CD4-positive, alpha-beta T cell treated with Interleukin-21 for 1 hour (primary cell): ENCODE results near the gene HPSE2.

ENCODE experiments used
- DNase-seq: peaks from one replicate; pipeline ENCODE4 v3.0.0-alpha.2; 2020

Gene HPSE2

DNA sequence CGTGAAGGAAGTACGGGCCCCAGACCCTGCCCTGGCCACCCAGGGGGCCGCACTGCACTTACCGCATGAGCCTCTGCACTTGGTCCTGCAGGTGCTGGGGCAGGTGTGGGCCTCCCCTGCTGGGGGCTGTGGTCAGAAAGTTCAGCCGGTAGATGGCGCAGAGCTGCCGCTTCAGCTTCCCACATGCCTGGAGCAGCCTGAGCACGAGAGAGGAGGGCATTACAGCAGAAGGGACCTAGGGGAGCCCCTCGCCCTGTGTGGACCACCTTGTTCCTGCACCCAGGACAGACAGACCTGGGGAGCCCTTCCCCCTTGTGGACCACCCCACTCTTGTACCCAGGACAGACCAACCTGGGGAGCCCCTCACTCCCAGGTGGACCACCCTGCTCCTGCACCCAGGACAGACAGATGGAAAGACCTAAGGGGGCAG lies 811.9 kb downstream of the HPSE2 start:
- no peak for DNase-seq

DNA sequence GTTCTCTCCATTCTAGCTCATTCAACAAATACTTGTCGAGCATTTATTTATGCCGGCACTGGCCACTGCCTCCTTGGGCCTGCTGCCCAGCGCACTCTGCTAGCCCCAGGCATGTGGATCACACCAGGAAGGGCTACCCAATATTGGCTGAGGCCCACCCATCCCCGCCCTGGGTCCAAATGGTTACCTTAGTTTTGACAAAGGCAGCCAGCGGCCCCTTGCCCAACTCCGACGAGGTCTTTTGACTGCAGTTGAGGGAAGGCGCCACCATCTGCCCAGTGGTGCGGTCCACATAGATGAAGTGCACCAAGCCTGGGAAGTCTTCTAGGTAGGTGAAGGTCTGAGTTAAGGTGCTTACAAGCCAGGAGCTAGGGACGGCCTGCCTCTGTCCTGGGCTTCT lies 813.5 kb downstream of the HPSE2 start:
- DNase-seq = no peak

DNA sequence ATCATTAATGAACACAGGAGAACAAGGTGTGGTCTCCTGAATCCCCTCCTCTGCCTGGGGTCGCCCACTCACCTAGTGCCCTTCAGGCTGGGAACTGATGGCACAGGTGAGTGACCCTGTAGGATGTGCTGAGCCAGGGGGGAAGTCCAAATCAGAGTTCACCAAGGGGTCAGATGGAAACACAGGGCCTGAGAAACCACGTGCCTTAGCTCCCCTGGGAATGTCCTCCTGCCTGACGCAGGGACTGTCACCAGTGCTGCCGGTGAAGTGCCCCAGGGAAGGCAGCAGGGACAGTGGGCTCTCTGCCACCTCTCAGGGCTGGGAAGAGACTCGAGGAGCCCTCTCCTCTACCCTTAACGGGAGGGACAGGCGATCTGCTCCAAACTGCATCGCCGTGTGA lies 814.9 kb downstream of the HPSE2 start:
- no peak for DNase-seq

DNA sequence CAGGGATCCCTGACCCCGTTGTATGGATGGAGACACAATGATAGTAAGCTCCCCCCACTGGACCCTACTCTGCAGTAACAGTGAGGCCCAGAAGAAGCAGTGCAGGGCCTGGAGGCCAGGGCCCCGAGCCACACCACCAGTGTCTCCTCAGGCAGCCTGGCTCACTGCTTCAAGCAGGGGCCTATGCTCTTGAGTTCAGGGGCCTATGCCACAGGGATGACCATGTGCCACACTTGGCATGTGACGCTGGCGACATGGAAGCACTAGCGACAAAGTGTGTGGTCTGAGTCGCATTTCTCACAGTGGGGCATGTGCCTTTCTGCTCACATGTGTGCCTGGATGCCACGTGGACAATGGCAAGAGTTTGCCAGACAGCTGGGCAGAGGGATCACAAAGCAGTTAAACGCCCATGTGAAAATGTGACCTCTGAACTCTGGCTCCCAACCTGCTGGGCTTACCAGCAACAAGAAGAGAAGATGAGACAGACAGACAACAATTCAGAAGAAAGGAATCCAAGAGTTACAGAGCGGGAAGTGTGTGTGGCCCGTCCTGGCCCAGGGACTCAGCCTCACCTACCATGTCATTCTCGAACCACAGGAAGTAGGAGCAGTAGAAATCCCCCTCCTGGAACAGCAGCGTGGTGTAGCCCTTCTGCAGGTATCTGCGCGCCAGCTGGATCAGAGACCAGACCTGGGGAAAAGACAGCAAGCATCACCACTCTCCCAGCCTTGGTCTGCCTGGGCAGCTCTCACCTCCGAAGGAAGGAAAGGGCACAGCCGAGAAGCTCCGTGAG lies 816.0 kb downstream of the HPSE2 start:
- no peak for DNase-seq

DNA sequence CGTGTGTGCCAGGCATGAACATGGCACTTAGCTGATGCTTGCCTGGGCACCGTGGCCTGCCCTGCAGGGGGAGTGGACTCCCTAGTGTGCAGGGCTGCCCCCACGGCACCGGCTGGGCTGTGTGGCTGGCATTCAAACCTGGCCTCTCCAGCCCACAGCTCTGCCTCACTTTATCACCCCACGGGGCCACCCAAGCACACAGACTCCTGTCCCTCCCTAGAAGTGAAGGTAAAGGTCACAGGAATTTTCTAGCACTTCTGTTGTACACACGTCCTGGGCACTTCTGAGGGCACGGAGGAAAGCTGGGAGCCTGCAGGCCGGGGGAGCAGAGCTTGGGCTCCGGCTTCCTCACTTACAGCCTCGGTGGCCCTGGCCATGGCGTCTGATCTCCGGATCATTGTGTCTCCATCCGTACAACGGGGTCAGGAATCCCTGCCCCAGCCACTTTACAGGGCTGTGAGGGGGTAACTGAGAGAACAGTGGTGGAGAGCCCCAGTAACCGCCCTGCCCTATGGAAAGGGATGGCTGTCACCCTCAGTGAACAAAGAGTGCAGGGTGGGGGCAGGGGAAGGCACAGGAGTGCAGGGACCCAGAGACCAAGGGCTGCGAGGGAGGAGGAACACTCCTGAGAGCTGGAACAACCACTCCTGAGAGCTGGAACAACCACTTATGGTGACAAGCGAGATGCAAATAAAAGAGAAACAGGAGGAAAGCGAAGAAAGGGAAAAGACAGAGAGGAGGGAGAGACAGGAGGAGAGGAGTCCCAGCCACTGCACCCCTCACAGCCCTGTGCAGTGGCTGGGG lies 816.8 kb downstream of the HPSE2 start:
- DNase-seq = no peak

DNA sequence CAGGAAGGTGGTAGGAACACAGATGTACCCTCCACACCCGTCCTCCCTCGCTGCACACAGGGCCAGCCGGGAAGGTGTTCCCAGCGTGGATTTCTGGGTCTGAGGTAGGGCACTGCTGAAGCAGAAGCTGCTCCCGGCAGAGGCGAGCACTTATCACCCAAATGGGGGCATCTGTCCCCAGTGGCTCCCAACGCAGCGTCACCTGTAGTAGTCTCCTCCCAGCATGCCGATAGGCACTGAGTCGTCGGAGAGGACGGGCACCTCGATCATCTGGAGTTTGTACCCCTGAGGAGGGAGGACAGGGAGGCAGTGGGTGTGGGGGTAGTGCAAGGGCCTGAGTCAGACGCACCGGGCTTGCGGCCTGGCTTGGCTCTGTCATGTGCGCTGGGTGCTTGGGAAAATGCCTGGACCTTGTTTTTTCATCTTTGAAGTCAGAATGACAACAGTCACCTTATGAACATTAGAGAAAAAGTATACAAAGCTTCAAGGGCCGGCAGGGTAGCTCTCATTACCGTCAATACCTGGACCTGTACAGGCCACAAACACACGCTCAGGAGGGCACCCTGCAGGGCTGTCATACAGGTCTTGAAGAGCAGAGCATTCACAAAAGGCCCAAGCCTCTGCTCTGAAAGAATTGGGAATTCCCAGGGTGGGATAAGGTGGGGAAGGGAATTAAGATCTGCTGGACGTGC lies 817.5 kb downstream of the HPSE2 start:
- no peak for DNase-seq

DNA sequence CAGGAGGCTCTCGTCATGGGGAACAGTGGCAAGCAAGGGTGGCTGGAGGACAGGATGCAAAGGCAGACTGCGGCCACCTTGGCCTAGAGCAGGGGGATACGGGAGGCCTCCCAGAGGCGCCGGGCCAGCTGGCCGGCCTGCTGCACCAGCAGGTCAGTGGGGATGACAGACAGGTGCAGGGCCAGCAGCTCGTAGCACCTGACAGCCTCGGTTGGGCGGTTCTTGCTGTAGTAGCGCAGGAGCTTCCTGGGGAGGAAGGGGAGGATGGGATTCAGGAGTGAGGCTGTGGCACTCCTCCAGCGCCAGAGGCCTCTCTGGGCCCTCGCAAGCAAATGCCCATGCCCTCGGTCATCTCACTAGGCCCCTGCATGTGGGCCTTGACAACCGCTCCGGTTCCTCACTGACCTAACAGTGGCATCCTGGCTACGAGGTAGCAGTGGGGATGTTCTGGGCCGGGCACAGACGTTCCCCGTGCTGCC lies 818.1 kb downstream of the HPSE2 start:
- DNase-seq = no peak

DNA sequence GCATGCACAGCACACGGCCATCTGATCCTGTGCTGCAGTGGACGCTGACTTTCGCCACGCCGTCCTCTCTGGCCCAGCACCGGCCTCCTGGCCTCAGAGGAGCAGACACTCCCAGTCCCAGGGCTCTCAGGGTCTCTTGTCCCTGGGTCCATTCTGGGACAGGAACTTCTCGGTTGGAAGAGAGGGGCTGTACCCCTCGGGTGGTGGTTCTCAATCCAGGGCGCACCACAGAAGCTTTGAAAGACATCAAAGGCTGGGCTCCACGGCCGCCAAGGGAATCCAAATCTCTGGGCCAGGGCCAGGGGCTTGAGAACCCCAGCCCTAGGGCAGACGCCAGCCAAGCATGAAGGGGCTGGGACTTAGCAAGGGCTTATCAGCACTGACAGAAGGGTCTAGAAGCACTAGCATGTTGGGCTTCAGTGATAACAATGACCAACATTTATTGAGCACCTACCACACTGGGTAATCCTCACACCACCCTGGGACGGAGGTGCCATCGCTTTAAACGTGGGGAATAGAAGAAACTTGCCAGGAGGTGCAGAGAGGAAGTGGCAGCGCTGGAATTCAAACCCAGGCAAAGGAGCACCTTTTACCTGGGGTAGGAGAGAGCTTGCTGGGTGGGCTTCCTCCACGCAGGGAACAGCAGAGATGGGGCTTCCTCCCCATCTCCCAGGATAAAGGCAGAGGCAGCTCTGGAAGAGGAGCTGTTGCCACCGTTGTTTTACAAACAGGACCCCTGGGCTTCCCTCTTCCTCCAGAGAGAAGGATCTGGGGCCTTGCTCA lies 818.9 kb downstream of the HPSE2 start:
- DNase-seq = no peak

DNA sequence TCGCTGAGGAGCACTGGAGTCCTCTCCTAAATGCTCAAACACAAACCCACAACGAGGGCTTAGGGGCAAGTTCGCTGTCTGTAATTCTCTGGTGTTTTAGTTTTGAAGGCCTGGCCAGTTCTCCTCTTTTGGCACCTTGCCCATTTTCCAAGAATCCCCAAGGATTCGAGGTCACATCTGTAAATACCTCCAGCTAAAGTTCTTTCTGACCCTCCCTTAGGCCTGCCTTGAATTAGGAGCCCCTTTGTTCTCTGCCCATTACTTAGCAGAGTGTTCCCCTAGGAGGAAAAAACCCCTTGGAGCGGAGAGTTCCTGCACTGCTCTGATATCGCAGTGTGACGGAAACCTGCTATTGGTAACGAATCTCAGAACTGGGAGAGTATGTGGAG lies 819.9 kb downstream of the HPSE2 start:
- DNase-seq = no peak

DNA sequence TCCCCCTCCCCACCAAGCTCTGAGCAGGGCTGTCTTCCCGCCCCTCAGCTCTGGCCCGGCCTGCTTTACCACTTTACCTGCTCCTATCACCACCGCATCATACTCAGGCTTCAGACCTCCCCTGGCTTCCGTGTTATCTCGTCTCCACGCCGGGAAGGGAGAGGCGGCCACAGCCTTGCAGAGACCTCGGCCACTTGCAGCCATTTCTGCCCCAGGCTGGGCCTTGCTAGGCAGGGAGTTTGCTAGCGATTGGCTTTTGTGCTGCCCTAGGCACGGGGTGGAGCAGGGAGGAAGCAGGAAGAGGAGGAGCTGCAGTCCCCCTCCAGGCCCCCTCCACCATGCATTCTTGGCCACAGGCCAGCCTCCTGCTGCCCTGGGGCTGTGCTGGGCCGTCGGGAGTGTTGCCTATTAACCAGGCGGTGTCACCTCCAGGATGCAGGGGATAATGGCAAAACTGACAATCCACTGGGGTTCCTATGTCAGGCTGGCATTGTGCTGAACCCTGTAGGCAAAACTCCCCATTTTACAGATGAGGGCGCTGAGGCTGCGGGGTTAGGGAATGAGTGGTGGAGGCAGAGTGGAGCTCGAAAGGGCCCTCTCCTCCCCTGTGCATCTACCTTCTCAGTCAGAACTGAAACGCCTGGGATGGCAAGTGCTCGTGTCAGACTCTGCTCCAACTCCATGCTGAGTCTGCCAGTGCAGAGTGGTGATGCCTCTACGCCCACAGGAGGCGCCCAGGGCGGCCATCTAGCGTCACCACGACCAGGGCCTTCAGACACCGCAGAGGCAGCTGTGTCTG lies 820.5 kb downstream of the HPSE2 start, which contains the start of gene PYROXD2:
Gene PYROXD2 (minus strand): TSS at position 251 of the 799 bp plus-strand sequence. CDS start 47 bp downstream, at position 204.
- peak; percentile 68 for DNase-seq

DNA sequence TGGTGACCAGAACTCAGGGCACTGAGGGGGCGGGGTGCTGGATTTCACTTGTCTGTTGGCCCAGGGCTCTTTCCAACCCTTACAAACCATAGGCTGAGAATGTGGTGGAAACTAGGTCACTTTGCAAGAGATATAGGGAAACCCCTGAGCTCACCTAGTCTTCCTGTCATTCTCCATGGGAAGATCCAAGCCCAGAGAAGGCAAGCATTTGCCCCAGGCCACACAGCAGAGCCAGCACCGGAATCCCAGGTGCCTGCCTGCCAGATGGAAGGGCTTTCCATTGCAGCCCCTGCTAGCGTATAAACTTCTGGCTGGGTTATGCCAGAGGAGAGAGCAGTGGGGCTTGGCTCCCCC lies 821.1 kb downstream of the HPSE2 start:
- DNase-seq = no peak

DNA sequence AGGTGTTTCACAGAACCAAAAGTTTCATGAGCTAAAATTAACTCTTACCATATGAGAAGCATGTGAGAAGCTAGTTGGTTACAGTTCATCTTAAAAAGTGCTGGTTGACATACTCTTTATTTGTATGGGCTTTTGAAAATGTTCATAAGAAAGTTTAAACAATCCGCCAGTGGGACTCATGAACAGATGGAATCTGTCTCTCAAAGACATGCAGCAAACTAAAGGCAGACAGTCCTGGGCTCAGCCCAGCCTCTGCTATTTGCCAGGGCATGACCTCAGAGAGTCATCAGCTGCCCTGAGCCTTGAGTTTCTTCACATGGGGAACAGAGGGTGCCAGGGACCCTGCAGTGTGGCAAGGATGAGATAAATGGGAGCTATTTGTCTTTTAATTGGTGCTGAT lies 823.9 kb downstream of the HPSE2 start:
- no peak for DNase-seq

DNA sequence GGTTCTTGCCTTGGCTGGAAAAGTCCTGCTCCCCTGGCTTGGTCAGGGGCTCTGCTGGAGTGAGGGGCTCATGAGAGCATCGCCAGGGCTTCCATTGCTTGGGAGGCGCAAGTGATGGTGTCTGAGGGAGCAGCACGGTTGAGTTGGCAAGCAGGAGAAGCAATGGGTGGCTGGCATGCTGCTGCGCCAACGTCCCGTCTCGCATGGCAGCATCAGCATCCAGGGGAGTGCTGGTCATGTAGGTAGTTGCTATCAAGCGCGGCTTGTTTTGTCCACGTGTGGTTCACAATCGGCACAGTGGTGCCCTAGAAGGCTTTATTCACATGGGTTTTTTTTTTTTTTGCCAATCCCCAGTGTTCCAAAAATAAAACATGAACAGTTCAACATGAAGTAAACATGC lies 824.5 kb downstream of the HPSE2 start:
- no peak for DNase-seq

DNA sequence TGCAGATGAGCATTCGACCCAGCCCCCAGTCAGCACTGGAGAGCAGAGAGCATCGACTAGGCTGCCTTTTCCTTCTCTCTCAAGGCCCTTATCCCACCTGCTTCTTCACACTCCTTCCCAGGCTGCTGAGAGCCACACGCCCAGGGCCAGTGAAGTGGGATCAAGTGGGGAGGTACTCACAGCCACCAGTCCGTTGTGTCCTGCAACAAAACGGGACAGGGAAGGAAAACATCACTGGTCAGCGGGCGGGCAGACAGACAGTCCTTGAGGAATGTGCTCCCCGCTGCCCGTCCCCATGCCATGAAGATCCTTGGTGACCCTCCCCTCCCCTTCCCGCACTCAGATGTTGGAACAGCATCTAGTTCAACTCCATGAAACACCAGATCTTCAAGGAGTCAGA lies 824.9 kb downstream of the HPSE2 start:
- no peak for DNase-seq

DNA sequence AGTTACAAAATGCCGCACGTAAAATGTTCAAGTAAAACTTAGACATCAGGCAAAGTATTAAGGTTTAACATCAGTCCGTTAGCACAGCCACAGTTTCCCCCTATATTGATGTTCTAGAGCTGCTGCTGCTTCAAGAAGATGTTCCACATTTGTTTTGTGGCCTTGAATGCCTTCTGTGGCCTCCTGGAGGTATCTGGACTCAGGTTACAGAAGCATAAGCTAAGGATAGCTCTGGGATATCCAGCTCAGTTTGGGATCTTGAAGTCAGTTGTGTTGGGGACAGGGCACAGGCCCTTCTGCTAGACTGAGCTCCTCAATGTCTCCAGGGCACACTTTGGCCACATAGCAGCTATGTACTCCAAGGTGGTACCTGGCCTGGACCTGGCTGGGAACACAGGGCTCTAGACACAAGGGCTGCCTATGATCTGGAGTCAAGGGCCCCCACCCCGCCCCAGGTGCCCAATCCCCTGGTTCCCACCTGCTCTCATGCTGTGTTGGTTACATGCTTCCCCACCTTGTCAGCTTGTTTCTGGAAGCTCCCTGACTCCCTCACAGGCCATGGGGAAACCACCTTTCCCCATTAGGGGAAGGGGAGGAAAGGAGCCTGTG lies 825.4 kb downstream of the HPSE2 start:
- DNase-seq = no peak

DNA sequence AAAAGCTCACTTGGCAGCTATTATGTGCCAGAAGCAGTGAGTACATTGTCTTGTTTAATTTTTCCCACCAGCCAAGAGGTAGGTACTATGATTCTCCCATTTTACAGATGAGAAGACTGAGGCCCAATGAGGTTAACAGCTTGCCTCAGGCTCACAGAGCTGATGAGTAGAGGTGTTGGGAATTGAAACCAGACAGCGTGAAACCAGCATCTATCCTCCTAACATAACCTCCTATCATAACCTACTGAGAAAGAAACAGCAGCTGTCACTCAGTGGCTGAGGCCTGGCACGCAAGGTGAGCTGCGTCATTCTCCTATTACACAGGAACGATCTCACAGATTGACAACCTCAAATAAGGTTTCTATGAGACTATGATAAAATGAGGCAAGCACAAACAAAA lies 826.9 kb downstream of the HPSE2 start:
- no peak for DNase-seq

DNA sequence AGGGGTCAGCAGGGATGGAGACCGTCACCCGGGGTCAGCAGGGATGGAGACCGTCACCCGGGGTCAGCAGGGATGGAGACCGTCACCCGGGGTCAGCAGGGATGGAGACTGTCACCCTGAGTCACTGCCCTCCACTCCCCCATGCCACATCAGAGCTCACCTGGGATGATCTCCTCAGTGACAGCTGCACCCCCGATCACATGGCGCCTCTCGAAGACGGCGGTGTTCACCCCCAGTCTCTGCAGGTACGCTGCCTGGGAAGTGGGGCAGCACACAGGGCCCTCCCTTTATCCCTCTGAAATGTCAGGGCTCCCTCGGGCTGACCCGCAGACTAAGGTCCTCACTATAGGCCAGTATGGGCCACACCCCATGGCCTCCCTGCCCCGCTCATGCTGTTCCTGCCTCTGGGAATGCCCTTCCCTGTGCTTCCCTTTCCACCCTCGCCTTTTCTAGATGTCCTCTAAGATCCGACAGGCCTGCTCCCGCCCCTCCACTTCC lies 827.9 kb downstream of the HPSE2 start:
- no peak for DNase-seq
